HepG2 (cell line): ENCODE measurements around the gene TMEM217. TPM values are rescaled to one million over a fixed set of nuclear protein-coding genes. Genes with fewer than 3 reads are reported as not detected.
A peak's percentile ranks its signal among the peaks of the same experiment; 100 is the strongest.

Source experiments
- FLYWCH1 ChIP-seq: sonication (generic); formaldehyde crosslinking; IDR thresholded peaks from 2 replicates; pipeline ENCODE4 v1.8.1; 2023; ENCODE audit warnings: mild to moderate bottlenecking, missing genetic modification reagents
- HHEX ChIP-seq: IDR thresholded peaks from 2 replicates; pipeline ENCODE4 v1.6.1; 2016; ENCODE audit warnings: control low read depth
- LCORL ChIP-seq, 2 experiments: fragments of 450-650 bp in 1 of 2; sonication (generic) in 1 of 2; formaldehyde crosslinking in 1 of 2; IDR thresholded peaks; 2 replicates each; pipeline versions ENCODE4 v1.5.0 to v1.6.1; 2017 to 2020; ENCODE audit warnings: antibody characterized with exemption in 1 of 2, missing genetic modification reagents in 1 of 2
- MXD3 ChIP-seq: IDR thresholded peaks from 2 replicates; pipeline ENCODE4 v1.6.1; 2016; ENCODE audit warnings: mild to moderate bottlenecking, missing biosample characterization, missing genetic modification reagents
- PAWR ChIP-seq: sonication (generic); formaldehyde crosslinking; IDR thresholded peaks from 2 replicates; pipeline ENCODE4 v1.4.0; 2020; ENCODE audit warnings: missing genetic modification reagents, mild to moderate bottlenecking, borderline replicate concordance
- PTBP1 ChIP-seq: fragments of 200-400 bp; formaldehyde crosslinking; IDR thresholded peaks from 2 replicates; pipeline ENCODE4 v1.6.1; 2018; ENCODE audit warnings: low read length, low read depth; ENCODE audit not compliant: poor library complexity, severe bottlenecking
- RFXAP ChIP-seq: sonication (generic); formaldehyde crosslinking; IDR thresholded peaks from 2 replicates; pipeline ENCODE4 v1.4.0; 2020; ENCODE audit warnings: missing genetic modification reagents, borderline replicate concordance
- RXRB ChIP-seq: IDR thresholded peaks from 2 replicates; pipeline ENCODE4 v1.6.1; 2016; ENCODE audit warnings: borderline replicate concordance, missing genetic modification reagents, missing compliant biosample characterization
- SP2 ChIP-seq: sonication (generic); formaldehyde crosslinking; IDR thresholded peaks from 2 replicates; pipeline ENCODE4 v1.5.1; 2020; ENCODE audit warnings: mild to moderate bottlenecking, missing genetic modification reagents
- YEATS2 ChIP-seq: sonication (generic); formaldehyde crosslinking; IDR thresholded peaks from 2 replicates; pipeline ENCODE4 v1.4.0; 2020; ENCODE audit warnings: missing genetic modification reagents, borderline replicate concordance
- ZFP91 ChIP-seq: sonication (generic); formaldehyde crosslinking; IDR thresholded peaks from 2 replicates; pipeline ENCODE4 v1.9.0; 2022; ENCODE audit warnings: missing genetic modification reagents, mild to moderate bottlenecking, borderline replicate concordance
- ZNF337 ChIP-seq: sonication (generic); formaldehyde crosslinking; IDR thresholded peaks from 2 replicates; pipeline ENCODE4 v1.5.1; 2020; ENCODE audit warnings: missing genetic modification reagents, low read depth, mild to moderate bottlenecking, borderline replicate concordance
- ZNF350 ChIP-seq: sonication (generic); formaldehyde crosslinking; IDR thresholded peaks from 2 replicates; pipeline ENCODE4 v1.4.0; 2020; ENCODE audit warnings: mild to moderate bottlenecking, low read depth, missing genetic modification reagents, borderline replicate concordance
- ZNF484 ChIP-seq: sonication (generic); formaldehyde crosslinking; IDR thresholded peaks from 2 replicates; pipeline ENCODE4 v1.5.1; 2020; ENCODE audit warnings: mild to moderate bottlenecking, low read depth, missing genetic modification reagents, borderline replicate concordance
- ZNF552 ChIP-seq: sonication (generic); formaldehyde crosslinking; IDR thresholded peaks from 2 replicates; pipeline ENCODE4 v1.9.0; 2022; ENCODE audit warnings: missing genetic modification reagents, mild to moderate bottlenecking, borderline replicate concordance
- polyA plus RNA-seq, 8 experiments: library from polyadenylated mRNA; depleted of rRNA in 3 of 8; stranded (reverse) in 7 of 8; unstranded in 1 of 8; fragments of >200 nt; fragmentation: Illumina TruSeq in 4 of 8; extraction: Trizol in 4 of 8; gene quantifications; 2 replicates each; pipeline versions ENCODE4 v1.2.1 to v1.2.3, GENCODE V29; 2011 to 2016; ENCODE audit warnings: low read depth in 4 of 8, missing spikeins in 1 of 8, mixed read lengths in 1 of 8; ENCODE audit not compliant: insufficient read depth in 1 of 8
- total RNA-seq, 5 experiments: library from RNA; depleted of rRNA; stranded (reverse); fragments of >200 nt; fragmentation: Illumina TruSeq; extraction: Trizol; gene quantifications; 2 replicates each; pipeline ENCODE4 v1.2.3, GENCODE V29; 2016; ENCODE audit warnings: low read depth in 1 of 5
- TF ChIP-seq, protein P1 (sequence below): sonication (generic); formaldehyde crosslinking; IDR thresholded peaks from 2 replicates; pipeline ENCODE4 v1.8.1; 2022; ENCODE audit warnings: mild to moderate bottlenecking, missing genetic modification reagents
- TF ChIP-seq, protein P2 (sequence below): sonication (generic); formaldehyde crosslinking; IDR thresholded peaks from 2 replicates; pipeline ENCODE4 v1.5.1; 2020; ENCODE audit warnings: missing genetic modification reagents, mild to moderate bottlenecking, borderline replicate concordance
- TF ChIP-seq, protein P3 (sequence below): sonication (generic); formaldehyde crosslinking; IDR thresholded peaks from 2 replicates; pipeline ENCODE4 v1.9.0; 2021; ENCODE audit warnings: missing genetic modification reagents, borderline replicate concordance

TMEM217 gene
- total and polyA plus RNA-seq, 2 of the 13 experiments (the other 11 are each of a cell fraction or from before 2014, with no cell fraction given) = 2.3 to 3.4 TPM

DNA sequence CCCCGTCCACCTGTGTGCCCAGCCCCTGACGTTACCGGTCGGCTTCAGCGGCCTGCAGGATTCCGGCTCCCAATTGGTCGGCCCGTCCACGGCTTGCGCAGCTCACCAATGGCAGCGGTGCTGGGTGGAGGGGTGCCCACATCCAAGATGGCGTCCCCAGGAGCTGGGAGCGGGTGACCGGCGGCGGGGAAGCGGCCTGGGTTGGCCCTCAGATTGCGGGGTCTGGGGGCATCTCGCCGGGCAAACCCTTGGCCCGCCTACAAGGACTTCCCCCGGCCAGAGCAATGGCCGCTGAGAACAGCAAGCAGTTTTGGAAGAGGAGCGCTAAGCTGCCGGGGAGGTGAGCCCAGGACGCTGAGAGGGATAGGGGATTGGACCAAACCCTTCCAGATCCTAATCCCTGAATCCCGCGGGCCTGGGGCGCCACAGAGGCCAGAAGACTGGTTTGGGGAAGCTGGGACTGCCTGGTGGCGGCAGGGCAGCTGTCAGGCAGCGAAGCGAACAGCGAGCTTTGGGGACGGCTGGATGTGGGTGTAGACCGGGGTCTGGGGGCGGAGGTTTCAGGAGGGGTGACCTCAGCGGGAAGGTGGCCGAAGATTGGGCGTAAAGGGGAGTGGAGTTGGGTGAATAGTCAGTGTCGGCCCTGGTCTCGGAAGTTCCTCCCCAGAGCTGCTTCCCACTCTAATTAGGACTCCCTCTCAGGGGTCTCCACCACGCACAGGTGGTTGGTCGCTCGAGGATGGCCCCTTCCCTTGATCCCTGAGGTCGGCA lies at the start of gene TMEM217, which contains the start of gene TBC1D22B (continued):
- TF ChIP-seq PAWR (CRISPR knock-in tag) = no peak
- TF ChIP-seq YEATS2 = peak; percentile 76; the same call in 1 of the 2 replicates
- 0 out of 2 replicates have a peak, but pooled peaks have one; percentile 41 for TF ChIP-seq ZNF484 (CRISPR knock-in tag)
- peak; percentile 98 for TF ChIP-seq ZNF350 (CRISPR knock-in tag)
- TF ChIP-seq MXD3 (CRISPR knock-in tag) = peak; percentile 40; the same call in 1 of the 2 replicates
- TF ChIP-seq ZNF337 (CRISPR knock-in tag) = peak; percentile 39; the same call in 1 of the 2 replicates
- no peak for TF ChIP-seq HHEX (CRISPR knock-in tag)
- TF ChIP-seq, protein P1, sequence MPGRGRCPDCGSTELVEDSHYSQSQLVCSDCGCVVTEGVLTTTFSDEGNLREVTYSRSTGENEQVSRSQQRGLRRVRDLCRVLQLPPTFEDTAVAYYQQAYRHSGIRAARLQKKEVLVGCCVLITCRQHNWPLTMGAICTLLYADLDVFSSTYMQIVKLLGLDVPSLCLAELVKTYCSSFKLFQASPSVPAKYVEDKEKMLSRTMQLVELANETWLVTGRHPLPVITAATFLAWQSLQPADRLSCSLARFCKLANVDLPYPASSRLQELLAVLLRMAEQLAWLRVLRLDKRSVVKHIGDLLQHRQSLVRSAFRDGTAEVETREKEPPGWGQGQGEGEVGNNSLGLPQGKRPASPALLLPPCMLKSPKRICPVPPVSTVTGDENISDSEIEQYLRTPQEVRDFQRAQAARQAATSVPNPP = 0 out of 2 replicates have a peak, but pooled peaks have one; percentile 36
- peak; percentile 61; the same call in 1 of the 2 replicates for TF ChIP-seq ZNF552
- peak; percentile 92; the same call in 1 of the 2 replicates for TF ChIP-seq RFXAP
- peak; percentile 36; the same call in 1 of the 2 replicates for TF ChIP-seq LCORL (IDR thresholded peaks at IDR 0.05)
- no peak for TF ChIP-seq LCORL (CRISPR knock-in tag; IDR thresholded peaks at IDR 0.05)
- peak; percentile 84 for TF ChIP-seq SP2 (CRISPR knock-in tag)
- peak; percentile 57 for TF ChIP-seq RXRB
- TF ChIP-seq, protein P2, sequence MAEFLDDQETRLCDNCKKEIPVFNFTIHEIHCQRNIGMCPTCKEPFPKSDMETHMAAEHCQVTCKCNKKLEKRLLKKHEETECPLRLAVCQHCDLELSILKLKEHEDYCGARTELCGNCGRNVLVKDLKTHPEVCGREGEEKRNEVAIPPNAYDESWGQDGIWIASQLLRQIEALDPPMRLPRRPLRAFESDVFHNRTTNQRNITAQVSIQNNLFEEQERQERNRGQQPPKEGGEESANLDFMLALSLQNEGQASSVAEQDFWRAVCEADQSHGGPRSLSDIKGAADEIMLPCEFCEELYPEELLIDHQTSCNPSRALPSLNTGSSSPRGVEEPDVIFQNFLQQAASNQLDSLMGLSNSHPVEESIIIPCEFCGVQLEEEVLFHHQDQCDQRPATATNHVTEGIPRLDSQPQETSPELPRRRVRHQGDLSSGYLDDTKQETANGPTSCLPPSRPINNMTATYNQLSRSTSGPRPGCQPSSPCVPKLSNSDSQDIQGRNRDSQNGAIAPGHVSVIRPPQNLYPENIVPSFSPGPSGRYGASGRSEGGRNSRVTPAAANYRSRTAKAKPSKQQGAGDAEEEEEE (CRISPR knock-in tag) = no peak; the same call in 1 of the 2 replicates
- no peak for TF ChIP-seq PTBP1
- TF ChIP-seq ZFP91 (CRISPR knock-in tag) = peak; percentile 96; the same call in 1 of the 2 replicates
- no peak for TF ChIP-seq FLYWCH1 (CRISPR knock-in tag)
- TF ChIP-seq, protein P3, sequence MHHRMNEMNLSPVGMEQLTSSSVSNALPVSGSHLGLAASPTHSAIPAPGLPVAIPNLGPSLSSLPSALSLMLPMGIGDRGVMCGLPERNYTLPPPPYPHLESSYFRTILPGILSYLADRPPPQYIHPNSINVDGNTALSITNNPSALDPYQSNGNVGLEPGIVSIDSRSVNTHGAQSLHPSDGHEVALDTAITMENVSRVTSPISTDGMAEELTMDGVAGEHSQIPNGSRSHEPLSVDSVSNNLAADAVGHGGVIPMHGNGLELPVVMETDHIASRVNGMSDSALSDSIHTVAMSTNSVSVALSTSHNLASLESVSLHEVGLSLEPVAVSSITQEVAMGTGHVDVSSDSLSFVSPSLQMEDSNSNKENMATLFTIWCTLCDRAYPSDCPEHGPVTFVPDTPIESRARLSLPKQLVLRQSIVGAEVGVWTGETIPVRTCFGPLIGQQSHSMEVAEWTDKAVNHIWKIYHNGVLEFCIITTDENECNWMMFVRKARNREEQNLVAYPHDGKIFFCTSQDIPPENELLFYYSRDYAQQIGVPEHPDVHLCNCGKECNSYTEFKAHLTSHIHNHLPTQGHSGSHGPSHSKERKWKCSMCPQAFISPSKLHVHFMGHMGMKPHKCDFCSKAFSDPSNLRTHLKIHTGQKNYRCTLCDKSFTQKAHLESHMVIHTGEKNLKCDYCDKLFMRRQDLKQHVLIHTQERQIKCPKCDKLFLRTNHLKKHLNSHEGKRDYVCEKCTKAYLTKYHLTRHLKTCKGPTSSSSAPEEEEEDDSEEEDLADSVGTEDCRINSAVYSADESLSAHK (CRISPR knock-in tag) = no peak
